Prostate gland (tissue), 2 donors: Measurements from ENCODE around the gene TSGA10IP.

Source experiments
- POLR2A ChIP-seq: fragments of 450-650 bp; IDR thresholded peaks from one replicate; pipeline ENCODE4 v1.6.1; 2016; ENCODE audit warnings: antibody characterized with exemption, mild to moderate bottlenecking
- POLR2AphosphoS5 ChIP-seq: sonication (generic); formaldehyde crosslinking; IDR thresholded peaks from one replicate; pipeline ENCODE4 v1.6.1; 2017; ENCODE audit warnings: antibody characterized with exemption
- TF ChIP-seq, protein P1 (sequence below), 4 experiments: fragments of 200-600 bp in 2 of 4; fragments of 450-650 bp in 2 of 4; sonication (generic) in 2 of 4; IDR thresholded peaks; 1 replicate in 3 of 4; 2 replicates in 1 of 4; pipeline ENCODE4 v1.5.1; 2016 to 2019; ENCODE audit warnings: antibody characterized with exemption in 4 of 4, mild to moderate bottlenecking in 2 of 4, moderate library complexity in 2 of 4

DNA sequence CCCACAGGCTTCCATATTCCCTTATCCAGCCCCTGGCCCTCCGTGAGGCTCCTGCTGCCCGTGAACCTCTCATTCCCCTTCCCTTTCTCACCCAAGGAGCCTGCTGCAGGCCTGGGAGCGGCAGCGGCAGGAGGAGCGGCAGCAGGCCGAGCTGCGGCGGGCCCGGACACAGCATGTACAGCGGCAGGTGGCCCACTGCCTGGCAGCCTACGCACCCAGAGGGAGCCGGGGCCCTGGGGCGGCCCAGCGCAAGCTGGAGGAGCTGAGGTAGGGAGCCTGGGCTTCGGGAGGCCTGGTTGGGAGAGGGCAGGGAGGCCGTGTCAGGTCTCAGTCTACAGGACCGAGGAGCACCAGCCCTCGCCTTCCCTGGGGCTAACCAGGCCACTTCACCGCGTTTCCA, 8.2 kb downstream of the TSGA10IP start:
- TF ChIP-seq POLR2A (no peak), POLR2AphosphoS5 (no peak)
- TF ChIP-seq, protein P1, sequence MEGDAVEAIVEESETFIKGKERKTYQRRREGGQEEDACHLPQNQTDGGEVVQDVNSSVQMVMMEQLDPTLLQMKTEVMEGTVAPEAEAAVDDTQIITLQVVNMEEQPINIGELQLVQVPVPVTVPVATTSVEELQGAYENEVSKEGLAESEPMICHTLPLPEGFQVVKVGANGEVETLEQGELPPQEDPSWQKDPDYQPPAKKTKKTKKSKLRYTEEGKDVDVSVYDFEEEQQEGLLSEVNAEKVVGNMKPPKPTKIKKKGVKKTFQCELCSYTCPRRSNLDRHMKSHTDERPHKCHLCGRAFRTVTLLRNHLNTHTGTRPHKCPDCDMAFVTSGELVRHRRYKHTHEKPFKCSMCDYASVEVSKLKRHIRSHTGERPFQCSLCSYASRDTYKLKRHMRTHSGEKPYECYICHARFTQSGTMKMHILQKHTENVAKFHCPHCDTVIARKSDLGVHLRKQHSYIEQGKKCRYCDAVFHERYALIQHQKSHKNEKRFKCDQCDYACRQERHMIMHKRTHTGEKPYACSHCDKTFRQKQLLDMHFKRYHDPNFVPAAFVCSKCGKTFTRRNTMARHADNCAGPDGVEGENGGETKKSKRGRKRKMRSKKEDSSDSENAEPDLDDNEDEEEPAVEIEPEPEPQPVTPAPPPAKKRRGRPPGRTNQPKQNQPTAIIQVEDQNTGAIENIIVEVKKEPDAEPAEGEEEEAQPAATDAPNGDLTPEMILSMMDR (IDR thresholded peaks at IDR 0.05) = no peak
